Embryonic facial prominence (tissue), 1 donor: ENCODE results near the gene ADAMTS18.
A peak's percentile ranks its signal among the peaks of the same experiment; 100 is the strongest.

Source experiments
- DNase-seq: peaks from one replicate; pipeline ENCODE4 v3.0.0-alpha.2; 2016; ENCODE audit errors: extremely low spot score

The ADAMTS18 gene

GRCh38 chr16:77396461-77396860, 38.4 kb downstream of the ADAMTS18 start:
- no peak for DNase-seq

DNA sequence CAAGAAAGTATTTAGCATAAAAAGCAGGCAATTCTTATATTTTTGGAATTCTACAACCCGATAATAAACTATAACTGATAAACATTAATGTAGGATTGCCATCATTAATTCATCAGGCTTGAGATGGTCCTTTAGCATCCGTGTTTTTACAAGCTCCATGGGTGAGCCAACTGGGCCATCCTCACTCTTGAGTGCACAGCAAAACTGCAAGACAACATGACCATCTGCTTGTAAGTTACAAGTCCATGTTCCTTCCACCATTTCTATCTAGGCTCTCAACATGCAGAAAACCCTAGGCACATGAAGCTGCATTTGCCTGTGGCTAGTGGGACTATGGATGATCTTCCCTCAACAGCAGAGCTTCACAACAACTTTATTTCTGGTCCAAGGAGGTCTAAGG, 40.1 kb downstream of the ADAMTS18 start:
- DNase-seq, result no peak

GRCh38 chr16:77393955-77394354, 40.9 kb downstream of the ADAMTS18 start:
- DNase-seq, result no peak

GRCh38 chr16:77387815-77388209, 47.0 kb downstream of the ADAMTS18 start:
- DNase-seq, result peak; percentile 25

- no peak for DNase-seq
These were observed 47.7 kb downstream of the ADAMTS18 start for GRCh38 chr16:77386831-77387814.

DNA sequence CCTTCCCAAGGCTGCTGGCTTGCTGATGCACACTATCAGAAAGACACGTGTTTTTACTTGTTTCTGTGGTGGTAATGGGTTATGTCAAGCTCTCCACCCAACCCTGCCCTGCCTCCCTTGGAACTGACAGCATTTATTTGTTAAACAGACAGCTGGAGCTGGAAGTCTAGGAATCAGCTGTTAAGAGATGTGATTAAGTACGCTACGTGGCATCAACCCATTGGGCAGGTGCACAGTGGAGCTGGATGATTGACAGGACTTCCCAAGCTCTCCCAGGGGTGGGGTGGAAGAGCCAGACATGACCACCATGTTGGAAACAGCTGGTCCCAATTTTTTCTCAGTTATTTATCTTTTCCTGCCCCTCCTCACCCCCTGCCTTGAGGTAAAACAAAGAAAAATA, 49.4 kb downstream of the ADAMTS18 start:
- no peak for DNase-seq

- DNase-seq, result no peak
These were observed 51.1 kb downstream of the ADAMTS18 start for GRCh38 chr16:77383606-77384187.

GRCh38 chr16:77376358-77376757, 58.5 kb downstream of the ADAMTS18 start:
- no peak for DNase-seq

- DNase-seq, result no peak
These were observed 59.4 kb downstream of the ADAMTS18 start for GRCh38 chr16:77375396-77375795.

DNA sequence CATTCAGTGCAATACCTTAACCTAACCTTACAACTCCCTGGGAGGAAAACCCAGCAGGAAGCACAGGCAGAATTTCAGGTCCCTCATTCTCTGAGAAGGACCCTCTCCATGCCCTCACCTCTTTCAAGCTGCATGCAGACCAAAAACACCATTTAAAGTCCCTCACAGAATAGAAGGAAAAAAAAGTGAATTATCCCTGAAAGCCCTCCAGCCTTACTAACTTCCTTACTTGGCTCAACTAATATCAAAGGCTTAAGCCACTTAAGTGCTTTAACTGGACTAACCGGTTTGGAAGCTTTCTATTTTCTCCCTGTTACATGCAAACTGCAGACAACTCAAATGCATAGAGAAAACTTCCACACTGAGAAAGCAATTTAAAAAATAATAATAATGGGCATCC, 60.5 kb downstream of the ADAMTS18 start:
- DNase-seq, result no peak

DNA sequence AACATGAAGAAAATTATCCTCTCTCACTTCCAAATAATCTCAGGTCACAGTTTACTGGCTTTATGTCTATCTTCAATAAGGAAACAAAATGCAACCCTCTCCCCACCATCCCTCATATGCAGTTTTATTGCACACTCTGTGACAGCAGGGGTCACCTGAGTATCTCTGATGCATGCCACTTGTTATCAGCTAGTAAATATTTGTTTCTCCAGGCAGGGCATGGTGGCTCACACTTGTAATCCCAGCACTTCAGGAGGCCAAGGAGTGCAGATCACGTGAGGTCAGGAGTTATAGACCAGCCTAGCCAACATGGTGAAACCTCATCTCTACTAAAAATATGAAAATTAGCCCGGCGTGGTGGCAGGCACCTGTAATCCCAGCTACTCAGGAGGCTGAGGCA, 61.1 kb downstream of the ADAMTS18 start:
- DNase-seq, result no peak

- DNase-seq, result no peak
These were observed 70.1 kb downstream of the ADAMTS18 start for GRCh38 chr16:77364770-77365169.

DNA sequence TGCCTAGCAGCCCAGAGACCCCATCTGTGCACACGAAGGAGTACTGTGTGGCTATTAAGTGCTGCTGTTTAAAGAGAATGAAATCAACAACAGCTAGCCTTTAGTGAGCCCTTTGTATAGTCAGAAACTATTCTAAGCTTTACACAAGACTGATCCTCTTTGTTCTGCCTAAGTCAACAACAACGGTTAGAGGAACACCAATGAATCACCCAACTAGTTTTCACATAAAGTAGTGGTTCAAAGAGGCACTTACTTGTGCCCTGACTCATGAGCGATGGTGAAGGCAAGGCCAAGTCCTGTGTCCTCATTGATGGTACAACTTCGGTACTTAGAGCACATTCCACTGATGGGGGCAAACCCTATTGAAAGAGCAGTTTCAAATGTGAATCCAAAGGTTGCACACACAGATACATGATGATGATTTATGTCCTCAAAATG, 75.8 kb downstream of the ADAMTS18 start:
- DNase-seq, result no peak

DNA sequence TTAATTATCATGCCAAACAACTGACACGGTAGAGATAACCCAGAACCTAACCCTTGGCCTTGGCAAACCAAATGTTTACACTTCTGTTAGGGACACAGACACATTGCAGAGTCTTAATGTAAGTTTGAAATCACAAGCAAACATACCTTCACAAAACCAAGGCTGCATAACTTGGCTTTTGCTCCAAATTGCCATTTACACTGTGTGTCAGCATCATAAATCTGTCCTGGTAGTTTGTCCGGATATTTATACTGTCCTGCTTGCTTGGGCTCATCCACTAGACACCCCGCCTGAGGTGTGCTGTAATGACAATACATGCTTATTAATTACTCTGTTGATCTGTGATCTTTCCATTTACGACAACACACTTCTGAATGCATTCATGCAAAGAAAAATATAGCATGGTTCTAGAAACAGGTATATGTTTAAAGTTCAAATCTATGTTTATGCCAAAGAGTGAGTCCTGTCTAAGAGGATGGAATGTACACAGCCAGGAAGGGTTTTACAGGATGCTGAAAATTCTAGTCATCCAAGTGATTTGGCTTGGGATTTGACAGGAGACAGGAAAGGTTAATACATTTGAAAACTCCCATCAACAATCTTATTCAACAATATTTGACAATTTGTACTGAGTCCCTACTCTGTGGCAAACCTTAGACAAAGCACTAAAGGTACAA, 81.1 kb downstream of the ADAMTS18 start:
- no peak for DNase-seq

- DNase-seq, result no peak
These were observed 90.5 kb downstream of the ADAMTS18 start for GRCh38 chr16:77344341-77344740.

- DNase-seq, result no peak
These were observed 98.2 kb downstream of the ADAMTS18 start for GRCh38 chr16:77336637-77337036.

- no peak for DNase-seq
These were observed 99.1 kb downstream of the ADAMTS18 start for GRCh38 chr16:77335652-77336234.

GRCh38 chr16:77332792-77333191, 102.0 kb downstream of the ADAMTS18 start:
- no peak for DNase-seq

DNA sequence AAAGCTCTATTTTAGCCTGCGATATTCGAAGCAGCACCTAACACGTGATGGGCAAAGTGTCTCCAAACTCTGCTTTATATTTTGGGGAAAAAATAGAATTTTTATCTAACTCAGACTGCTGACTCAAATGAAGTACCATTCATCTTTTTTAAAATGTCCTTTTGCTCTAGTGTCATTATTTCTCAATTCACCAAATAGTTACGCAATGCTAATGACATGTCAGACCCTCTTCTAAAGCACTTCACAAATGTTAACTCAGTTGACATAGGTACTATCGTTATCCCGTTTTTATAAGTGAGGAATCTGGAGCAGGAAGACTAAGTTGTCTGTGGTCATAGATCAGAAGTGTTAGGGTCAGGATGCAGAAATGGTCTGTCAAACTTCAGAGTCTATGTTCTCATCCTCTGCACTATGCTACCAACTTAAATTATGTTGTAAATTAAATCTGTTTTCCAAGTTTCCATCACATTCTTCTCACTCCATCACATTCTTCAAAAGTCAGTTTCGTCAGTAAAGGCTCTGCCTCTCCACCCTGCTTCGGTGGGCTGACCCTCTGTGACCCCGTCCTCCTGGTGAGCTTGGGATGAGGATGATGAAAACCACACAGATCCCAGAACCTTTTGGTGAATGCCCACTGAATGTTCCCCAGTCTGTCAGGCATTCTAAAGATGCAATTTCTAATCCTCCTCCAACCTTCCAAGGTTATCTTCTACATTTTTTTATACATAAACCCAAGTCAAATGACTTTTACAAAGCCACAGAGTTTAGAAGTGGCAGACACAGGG, 102.8 kb downstream of the ADAMTS18 start:
- DNase-seq, result no peak

- DNase-seq, result no peak
These were observed 103.8 kb downstream of the ADAMTS18 start for GRCh38 chr16:77331043-77331442.

- DNase-seq, result no peak
These were observed 104.3 kb downstream of the ADAMTS18 start for GRCh38 chr16:77330332-77331042.
